ENCODE results near the gene ZBTB8B.
"Not testable (repeated sequence)": the region's sequence is repeated elsewhere in the genome, so short reads cannot be mapped to it uniquely, and the experiment has no call there.

ZBTB8B gene

GRCh38 chr1:32464716-32465577 lies at the start of gene ZBTB8B:
ZBTB8B (plus strand) TSS chr1:32465072; CDS start chr1:32470625, 5,553 bp downstream.
- DNase-seq: peak; percentile 87

- DNase-seq: no peak
Observed at GRCh38 chr1:32421775-32422174, 43.1 kb upstream of the ZBTB8B start.

- peak; percentile 50 for DNase-seq
Observed at GRCh38 chr1:32426489-32427255, 38.2 kb upstream of the ZBTB8B start.

- peak; percentile 42 for DNase-seq
Observed at GRCh38 chr1:32427264-32427963, 37.5 kb upstream of the ZBTB8B start.

- no peak for DNase-seq
Observed at GRCh38 chr1:32431736-32432400, 33.0 kb upstream of the ZBTB8B start.

- no peak for DNase-seq
Observed at GRCh38 chr1:32438136-32438535, 26.7 kb upstream of the ZBTB8B start.

GRCh38 chr1:32438777-32439176 lies 26.1 kb upstream of the ZBTB8B start:
- DNase-seq: not testable (repeated sequence)

- DNase-seq: not testable (repeated sequence)
Observed at GRCh38 chr1:32441467-32441866, 23.4 kb upstream of the ZBTB8B start.

GRCh38 chr1:32447469-32448185 lies 17.2 kb upstream of the ZBTB8B start:
- DNase-seq: no peak

- peak; percentile 65 for DNase-seq
Observed at GRCh38 chr1:32448186-32448772, 16.6 kb upstream of the ZBTB8B start.

GRCh38 chr1:32448773-32449456 lies 16.0 kb upstream of the ZBTB8B start:
- no peak for DNase-seq

GRCh38 chr1:32449457-32449831 lies 15.4 kb upstream of the ZBTB8B start:
- not testable (repeated sequence) for DNase-seq

- DNase-seq: no peak
Observed at GRCh38 chr1:32454726-32455125, 10.1 kb upstream of the ZBTB8B start.

- no peak for DNase-seq
Observed at GRCh38 chr1:32455958-32456357, 8.9 kb upstream of the ZBTB8B start.

- DNase-seq: not testable (repeated sequence)
Observed at GRCh38 chr1:32458798-32459197, 6.1 kb upstream of the ZBTB8B start.

- not testable (repeated sequence) for DNase-seq
Observed at GRCh38 chr1:32462977-32463376, 1.9 kb upstream of the ZBTB8B start.

- DNase-seq: no peak
Observed at GRCh38 chr1:32464191-32464715, 619 bp upstream of the ZBTB8B start.

- DNase-seq: no peak
Observed at GRCh38 chr1:32465578-32465933, 684 bp downstream of the ZBTB8B start.

GRCh38 chr1:32466761-32467160 lies 1.9 kb downstream of the ZBTB8B start:
- no peak for DNase-seq

- no peak for DNase-seq
Observed at GRCh38 chr1:32468791-32469190, 3.9 kb downstream of the ZBTB8B start.

GRCh38 chr1:32470431-32470830 lies 5.6 kb downstream of the ZBTB8B start:
- DNase-seq: no peak

All from right forelimb (tissue), 1 donor.